ENCODE measurements around the gene PUM1. TPM values are rescaled to one million over a fixed set of nuclear protein-coding genes. Genes with fewer than 3 reads are reported as not detected.
"Not testable (repeated sequence)": the region's sequence is repeated elsewhere in the genome, so short reads cannot be mapped to it uniquely, and the experiment has no call there.

The PUM1 gene
- total and polyA plus RNA-seq, 4 donors: 24.7 to 125 (median 66.9) TPM

DNA sequence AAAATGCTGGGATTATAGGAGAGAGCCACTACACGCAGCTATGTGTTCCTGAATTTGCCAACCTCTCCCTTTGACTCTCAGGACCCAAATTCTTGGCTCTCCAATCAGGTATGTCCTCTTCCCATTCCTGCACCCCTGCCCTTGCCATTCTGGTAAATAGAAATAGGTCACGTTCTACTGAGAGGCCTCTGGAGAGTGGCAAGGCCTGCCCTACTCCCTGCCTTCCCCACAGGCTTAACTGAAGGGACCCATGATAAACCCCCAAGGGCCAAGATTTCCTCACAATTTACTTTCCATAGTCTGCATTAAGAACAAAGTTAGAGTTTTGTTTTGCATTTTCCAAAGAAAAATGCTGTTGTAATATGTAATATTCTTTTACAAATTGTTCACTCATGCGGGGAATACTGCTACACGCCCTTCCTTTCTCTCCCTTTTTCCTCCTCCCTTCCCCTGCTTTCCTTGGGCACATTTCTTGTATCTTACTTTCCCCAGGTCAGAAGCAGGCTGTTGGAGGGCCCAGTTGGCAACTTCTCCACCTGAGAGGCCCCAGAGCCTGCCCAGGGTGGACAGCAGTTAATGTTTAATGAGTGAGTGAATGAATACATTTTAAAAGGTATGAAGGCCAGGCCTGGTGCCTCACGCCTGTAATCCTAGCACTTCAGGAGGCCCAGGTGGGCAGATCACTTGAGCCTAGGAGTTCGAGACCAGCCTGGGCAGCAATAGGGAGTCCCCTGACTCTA is 33.9 kb upstream of the PUM1 start:
- 70 to 85% methylated on average over 6 of the region's 6 CpGs for WGBS, 2 donors
- H3K9me3 ChIP-seq (ENCODE audit: control insufficient read depth in 4 of 4, insufficient read depth in 3 of 4, low read length in 3 of 4): no peaks in the 10 kb centered on the region
- DNase-seq (peak; percentile 16 to 66 (median 41)), ATAC-seq (ENCODE audit: insufficient read depth, low FRiP score) (no peak)
- H3K9ac ChIP-seq (ENCODE audit: insufficient read depth in 1 of 2, low read length in 2 of 2): no peak overlapping the region
- H3K4me1 ChIP-seq (ENCODE audit: control insufficient read depth in 5 of 5, insufficient read depth in 5 of 5, low read length in 5 of 5): peaks cover 0 to 9% (median 0%) of the 10 kb centered on the region in 5 donors
- no peaks in the 10 kb centered on the region for H3K27me3 ChIP-seq (ENCODE audit: control insufficient read depth in 3 of 3, insufficient read depth in 3 of 3, low read length in 2 of 3)
- TF ChIP-seq, protein P1, sequence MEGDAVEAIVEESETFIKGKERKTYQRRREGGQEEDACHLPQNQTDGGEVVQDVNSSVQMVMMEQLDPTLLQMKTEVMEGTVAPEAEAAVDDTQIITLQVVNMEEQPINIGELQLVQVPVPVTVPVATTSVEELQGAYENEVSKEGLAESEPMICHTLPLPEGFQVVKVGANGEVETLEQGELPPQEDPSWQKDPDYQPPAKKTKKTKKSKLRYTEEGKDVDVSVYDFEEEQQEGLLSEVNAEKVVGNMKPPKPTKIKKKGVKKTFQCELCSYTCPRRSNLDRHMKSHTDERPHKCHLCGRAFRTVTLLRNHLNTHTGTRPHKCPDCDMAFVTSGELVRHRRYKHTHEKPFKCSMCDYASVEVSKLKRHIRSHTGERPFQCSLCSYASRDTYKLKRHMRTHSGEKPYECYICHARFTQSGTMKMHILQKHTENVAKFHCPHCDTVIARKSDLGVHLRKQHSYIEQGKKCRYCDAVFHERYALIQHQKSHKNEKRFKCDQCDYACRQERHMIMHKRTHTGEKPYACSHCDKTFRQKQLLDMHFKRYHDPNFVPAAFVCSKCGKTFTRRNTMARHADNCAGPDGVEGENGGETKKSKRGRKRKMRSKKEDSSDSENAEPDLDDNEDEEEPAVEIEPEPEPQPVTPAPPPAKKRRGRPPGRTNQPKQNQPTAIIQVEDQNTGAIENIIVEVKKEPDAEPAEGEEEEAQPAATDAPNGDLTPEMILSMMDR (IDR thresholded peaks at IDR 0.05; ENCODE audit: control extremely low read depth, extremely low read depth): no peak
- no peak overlapping the region for H3K27ac ChIP-seq (ENCODE audit: low read depth in 1 of 2, low read length in 1 of 2)
- no peak overlapping the region for H3K4me3 ChIP-seq
- no peaks in the 10 kb centered on the region for H3K36me3 ChIP-seq (ENCODE audit: control insufficient read depth in 4 of 4, insufficient read depth in 4 of 4, low read length in 4 of 4)

DNA sequence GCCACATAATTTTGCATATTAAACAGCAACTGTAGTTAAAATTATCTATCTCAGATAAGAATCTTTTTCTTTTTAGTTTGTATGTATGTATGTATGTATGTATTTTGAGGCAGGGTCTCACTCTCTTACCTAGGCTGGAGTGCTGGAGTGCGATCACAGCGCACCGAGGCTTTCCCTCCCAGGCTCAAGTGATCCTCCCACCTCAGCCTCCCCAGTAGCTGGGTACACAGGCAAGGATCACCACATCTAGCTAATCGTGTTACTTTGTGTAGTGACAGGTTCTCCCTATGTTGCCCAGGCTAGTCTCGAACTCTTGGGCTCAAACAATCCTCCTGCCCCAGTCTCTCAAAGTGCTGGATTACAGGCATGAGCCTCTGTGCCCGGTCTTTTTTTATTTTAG is 30.5 kb upstream of the PUM1 start:
- ATAC-seq (ENCODE audit: insufficient read depth, low FRiP score): no peak
- no peak for DNase-seq
- no peak overlapping the region for H3K27ac ChIP-seq (ENCODE audit: low read depth in 1 of 2, low read length in 1 of 2)
- H3K4me3 ChIP-seq: no peak overlapping the region
- 87 to 96% methylated on average over 6 of the region's 6 CpGs for WGBS, 2 donors
- TF ChIP-seq, protein P1 (IDR thresholded peaks at IDR 0.05; ENCODE audit: control extremely low read depth, extremely low read depth): no peak
- no peaks in the 10 kb centered on the region for H3K27me3 ChIP-seq (ENCODE audit: control insufficient read depth in 3 of 3, insufficient read depth in 3 of 3, low read length in 2 of 3)
- H3K4me1 ChIP-seq (ENCODE audit: control insufficient read depth in 5 of 5, insufficient read depth in 5 of 5, low read length in 5 of 5): peaks cover 0 to 5% (median 0%) of the 10 kb centered on the region in 5 donors
- no peaks in the 10 kb centered on the region for H3K36me3 ChIP-seq (ENCODE audit: control insufficient read depth in 4 of 4, insufficient read depth in 4 of 4, low read length in 4 of 4)
- no peak overlapping the region for H3K9ac ChIP-seq (ENCODE audit: insufficient read depth in 1 of 2, low read length in 2 of 2)
- H3K9me3 ChIP-seq (ENCODE audit: control insufficient read depth in 4 of 4, insufficient read depth in 3 of 4, low read length in 3 of 4): no peaks in the 10 kb centered on the region

DNA sequence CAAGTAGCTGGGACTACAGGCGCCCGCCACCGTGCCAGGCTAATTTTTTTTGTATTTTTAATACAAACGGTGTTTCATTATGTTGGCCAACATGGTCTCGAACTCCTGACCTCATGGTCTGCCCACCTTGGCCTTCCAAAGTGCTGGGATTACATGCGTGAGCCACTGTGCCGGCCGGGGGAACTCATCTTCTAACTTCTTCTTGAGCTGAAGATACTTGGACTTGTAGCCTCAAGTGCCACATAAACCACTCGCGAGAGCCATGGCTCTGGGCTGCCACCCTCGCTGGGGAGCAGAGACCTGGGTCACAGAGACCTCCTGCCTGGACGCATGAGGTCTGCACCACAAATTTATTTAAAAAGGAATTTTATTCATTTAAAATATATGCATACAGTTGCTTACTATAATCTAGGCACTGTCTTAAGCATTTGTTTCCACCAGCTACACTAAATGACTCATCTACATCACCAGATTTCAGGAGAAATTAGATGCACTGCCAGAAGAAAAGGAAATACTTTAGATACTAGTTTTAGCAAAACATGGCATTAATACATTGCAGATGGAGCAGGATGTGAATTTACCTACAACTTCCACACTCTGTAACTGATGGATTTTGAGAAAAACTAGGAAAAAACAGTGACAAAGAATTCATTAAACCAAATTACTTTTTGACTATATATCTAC is 29.9 kb upstream of the PUM1 start:
- WGBS, 2 donors: 91 to 97% methylated on average over 12 of the region's 12 CpGs
- TF ChIP-seq, protein P1 (IDR thresholded peaks at IDR 0.05; ENCODE audit: control extremely low read depth, extremely low read depth): no peak
- H3K4me1 ChIP-seq (ENCODE audit: control insufficient read depth in 5 of 5, insufficient read depth in 5 of 5, low read length in 5 of 5): no peaks in the 10 kb centered on the region
- no peak for ATAC-seq (ENCODE audit: insufficient read depth, low FRiP score)
- H3K27me3 ChIP-seq (ENCODE audit: control insufficient read depth in 3 of 3, insufficient read depth in 3 of 3, low read length in 2 of 3): no peaks in the 10 kb centered on the region
- no peak overlapping the region for H3K27ac ChIP-seq (ENCODE audit: low read depth in 1 of 2, low read length in 1 of 2)
- DNase-seq: no peak
- H3K9ac ChIP-seq (ENCODE audit: insufficient read depth in 1 of 2, low read length in 2 of 2): no peak overlapping the region
- no peak overlapping the region for H3K4me3 ChIP-seq
- H3K36me3 ChIP-seq (ENCODE audit: control insufficient read depth in 4 of 4, insufficient read depth in 4 of 4, low read length in 4 of 4): no peaks in the 10 kb centered on the region
- no peaks in the 10 kb centered on the region for H3K9me3 ChIP-seq (ENCODE audit: control insufficient read depth in 4 of 4, insufficient read depth in 3 of 4, low read length in 3 of 4)

DNA sequence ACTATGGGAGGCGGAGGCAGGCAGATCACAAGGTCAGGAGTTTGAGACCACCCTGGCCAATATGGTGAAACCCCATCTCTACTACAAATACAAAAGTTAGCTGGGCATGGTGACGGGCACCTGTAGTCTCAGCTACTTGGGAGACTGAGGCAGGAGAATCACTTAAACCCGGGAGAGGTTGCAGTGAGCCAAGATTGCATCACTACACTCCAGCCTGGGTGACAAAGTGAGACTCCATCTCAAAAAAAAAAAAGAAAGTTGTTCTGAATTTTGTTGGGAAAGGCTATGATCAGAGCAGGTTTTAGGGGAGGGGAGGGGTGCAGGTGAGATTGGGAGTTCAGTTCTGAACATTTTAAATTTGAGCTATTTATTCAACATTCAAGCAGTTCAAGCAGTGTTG is 22.6 kb upstream of the PUM1 start:
- not testable (repeated sequence) for H3K9me3 ChIP-seq (ENCODE audit: control insufficient read depth in 4 of 4, insufficient read depth in 3 of 4, low read length in 3 of 4); H3K4me3 ChIP-seq; H3K27me3 ChIP-seq (ENCODE audit: control insufficient read depth in 3 of 3, insufficient read depth in 3 of 3, low read length in 2 of 3); DNase-seq; ATAC-seq (ENCODE audit: insufficient read depth, low FRiP score); H3K36me3 ChIP-seq (ENCODE audit: control insufficient read depth in 4 of 4, insufficient read depth in 4 of 4, low read length in 4 of 4); H3K4me1 ChIP-seq (ENCODE audit: control insufficient read depth in 5 of 5, insufficient read depth in 5 of 5, low read length in 5 of 5); H3K9ac ChIP-seq (ENCODE audit: insufficient read depth in 1 of 2, low read length in 2 of 2); H3K27ac ChIP-seq (ENCODE audit: low read depth in 1 of 2, low read length in 1 of 2)
- 82 to 93% methylated on average over 3 of the region's 3 CpGs for WGBS, 2 donors

Measured in lung (tissue), 12 donors.